Keratinocyte (primary cell): ENCODE measurements around the gene CCND1.

Experiments
- EZH2 ChIP-seq: IDR thresholded peaks from one replicate; pipeline ENCODE4 v1.6.1; 2012; ENCODE audit warnings: inconsistent platforms, mild to moderate bottlenecking, low read length, moderate library complexity
- TF ChIP-seq, protein P1 (sequence below), 3 experiments: IDR thresholded peaks in 1 of 3; conservative IDR thresholded peaks in 1 of 3; optimal IDR thresholded peaks in 1 of 3; 2 replicates in 2 of 3; 3 replicates in 1 of 3; pipeline versions ENCODE3 to v1.5.1; 2011; ENCODE audit warnings: low read length in 3 of 3, mild to moderate bottlenecking in 3 of 3, moderate library complexity in 2 of 3, control low read depth in 1 of 3, inconsistent platforms in 1 of 3; ENCODE audit not compliant: insufficient read depth in 2 of 3; ENCODE audit errors: extremely low read depth in 1 of 3

DNA sequence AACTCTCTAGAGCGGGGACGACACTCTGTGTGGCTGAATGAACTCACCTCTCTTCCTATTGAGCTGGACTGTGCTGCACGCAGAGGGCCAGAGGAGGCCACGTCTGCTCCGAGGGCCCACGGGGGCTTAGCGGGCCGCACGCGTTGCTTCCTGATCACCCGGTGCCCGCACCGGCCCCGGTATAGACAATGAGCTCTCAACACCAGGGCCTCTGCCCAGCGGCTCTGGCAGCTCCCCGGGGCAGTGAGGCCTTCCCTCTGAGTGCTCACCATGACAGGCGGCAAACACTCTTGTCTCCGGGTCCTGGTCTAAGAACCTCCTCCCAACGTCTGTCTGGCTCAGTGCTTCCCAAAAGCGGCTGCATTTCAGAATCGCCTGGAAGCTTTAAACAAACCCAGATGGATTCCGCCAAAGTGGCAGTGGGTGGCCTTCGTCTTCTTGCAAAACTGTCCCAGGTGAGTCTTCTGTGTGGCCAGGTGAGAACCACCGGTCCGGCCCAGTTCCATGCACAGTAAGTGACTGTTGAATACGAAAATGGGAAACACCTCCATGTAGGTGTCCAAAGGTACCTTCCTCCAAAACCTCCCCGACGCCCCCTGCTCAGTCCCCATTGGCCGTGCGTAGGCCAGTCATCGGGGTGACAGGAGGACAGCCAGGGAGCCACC, 47.8 kb upstream of the CCND1 start:
- TF ChIP-seq, protein P1, sequence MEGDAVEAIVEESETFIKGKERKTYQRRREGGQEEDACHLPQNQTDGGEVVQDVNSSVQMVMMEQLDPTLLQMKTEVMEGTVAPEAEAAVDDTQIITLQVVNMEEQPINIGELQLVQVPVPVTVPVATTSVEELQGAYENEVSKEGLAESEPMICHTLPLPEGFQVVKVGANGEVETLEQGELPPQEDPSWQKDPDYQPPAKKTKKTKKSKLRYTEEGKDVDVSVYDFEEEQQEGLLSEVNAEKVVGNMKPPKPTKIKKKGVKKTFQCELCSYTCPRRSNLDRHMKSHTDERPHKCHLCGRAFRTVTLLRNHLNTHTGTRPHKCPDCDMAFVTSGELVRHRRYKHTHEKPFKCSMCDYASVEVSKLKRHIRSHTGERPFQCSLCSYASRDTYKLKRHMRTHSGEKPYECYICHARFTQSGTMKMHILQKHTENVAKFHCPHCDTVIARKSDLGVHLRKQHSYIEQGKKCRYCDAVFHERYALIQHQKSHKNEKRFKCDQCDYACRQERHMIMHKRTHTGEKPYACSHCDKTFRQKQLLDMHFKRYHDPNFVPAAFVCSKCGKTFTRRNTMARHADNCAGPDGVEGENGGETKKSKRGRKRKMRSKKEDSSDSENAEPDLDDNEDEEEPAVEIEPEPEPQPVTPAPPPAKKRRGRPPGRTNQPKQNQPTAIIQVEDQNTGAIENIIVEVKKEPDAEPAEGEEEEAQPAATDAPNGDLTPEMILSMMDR (optimal IDR thresholded peaks at IDR 0.05 in 1 of 3, IDR thresholded peaks at IDR 0.05 in 1 of 3, conservative IDR thresholded peaks at IDR 0.05 in 1 of 3; ENCODE audit: extremely low read depth in 1 of 3, insufficient read depth in 2 of 3, low read length in 3 of 3), result no peak
- no peak for TF ChIP-seq EZH2
